ENCODE results near the gene SLC22A14. TPM values are rescaled to one million over a fixed set of nuclear protein-coding genes. Genes with fewer than 3 reads are reported as not detected.

Gene SLC22A14
- total and polyA plus RNA-seq, 7 donors: 0.09 TPM; not detected in 6

- H3K36me3 ChIP-seq: peaks cover 0 to 29% (median 2%) of the 10 kb centered on the region in 4 donors
- H3K4me1 ChIP-seq: no peaks in the 10 kb centered on the region
- H3K4me3 ChIP-seq: no peak overlapping the region
- H3K27ac ChIP-seq: no peak overlapping the region
- WGBS, 2 donors: 73 to 87% methylated on average over 4 of the region's 4 CpGs
- intact Hi-C loops (cut with DNase I): no loop called here
- H3K27me3 ChIP-seq: no peaks in the 10 kb centered on the region
- H3K9me3 ChIP-seq: no peaks in the 10 kb centered on the region
- DNase-seq: no peak
- TF ChIP-seq CTCF (IDR thresholded peaks at IDR 0.05) (no peak), EP300 (IDR thresholded peaks at IDR 0.05) (no peak), POLR2AphosphoS5 (IDR thresholded peaks at IDR 0.05) (no peak), POLR2A (IDR thresholded peaks at IDR 0.05) (no peak)
These were observed 79.4 kb downstream of the SLC22A14 start for GRCh38 chr3:38361496-38361895.

DNA sequence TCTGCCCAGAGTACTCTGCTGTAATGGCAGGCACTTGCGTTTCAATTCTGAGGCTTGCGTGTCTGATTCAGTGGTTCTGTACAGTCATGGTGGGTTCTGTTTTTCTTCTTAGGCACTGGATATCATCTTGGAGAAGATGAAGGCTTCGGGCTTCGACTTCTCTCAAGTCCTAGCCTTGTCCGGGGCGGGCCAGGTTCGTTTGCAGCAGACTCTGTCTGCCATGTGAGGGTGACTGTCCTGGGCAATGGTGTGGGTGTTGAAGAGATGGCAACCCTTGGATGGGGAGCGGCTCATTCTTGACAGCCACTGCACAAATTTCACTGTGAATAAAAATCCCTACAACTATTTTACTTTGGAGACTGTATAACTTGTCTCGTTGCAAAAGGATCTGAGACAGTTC lies 80.7 kb downstream of the SLC22A14 start:
- peaks cover 0 to 28% (median 2%) of the 10 kb centered on the region in 4 donors for H3K36me3 ChIP-seq
- no peak for DNase-seq
- WGBS, 2 donors: 91 to 94% methylated on average over 9 of the region's 9 CpGs
- intact Hi-C loops (cut with DNase I): no loop called here
- H3K27me3 ChIP-seq: no peaks in the 10 kb centered on the region
- H3K9me3 ChIP-seq: no peaks in the 10 kb centered on the region
- no peak for TF ChIP-seq EP300 (IDR thresholded peaks at IDR 0.05)
- TF ChIP-seq POLR2A (IDR thresholded peaks at IDR 0.05): no peak
- no peak for TF ChIP-seq CTCF (IDR thresholded peaks at IDR 0.05)
- no peak for TF ChIP-seq POLR2AphosphoS5 (IDR thresholded peaks at IDR 0.05)
- H3K4me3 ChIP-seq: no peak overlapping the region
- peaks cover 0 to 7% (median 3%) of the 10 kb centered on the region in 4 donors for H3K4me1 ChIP-seq
- no peak overlapping the region for H3K27ac ChIP-seq

DNA sequence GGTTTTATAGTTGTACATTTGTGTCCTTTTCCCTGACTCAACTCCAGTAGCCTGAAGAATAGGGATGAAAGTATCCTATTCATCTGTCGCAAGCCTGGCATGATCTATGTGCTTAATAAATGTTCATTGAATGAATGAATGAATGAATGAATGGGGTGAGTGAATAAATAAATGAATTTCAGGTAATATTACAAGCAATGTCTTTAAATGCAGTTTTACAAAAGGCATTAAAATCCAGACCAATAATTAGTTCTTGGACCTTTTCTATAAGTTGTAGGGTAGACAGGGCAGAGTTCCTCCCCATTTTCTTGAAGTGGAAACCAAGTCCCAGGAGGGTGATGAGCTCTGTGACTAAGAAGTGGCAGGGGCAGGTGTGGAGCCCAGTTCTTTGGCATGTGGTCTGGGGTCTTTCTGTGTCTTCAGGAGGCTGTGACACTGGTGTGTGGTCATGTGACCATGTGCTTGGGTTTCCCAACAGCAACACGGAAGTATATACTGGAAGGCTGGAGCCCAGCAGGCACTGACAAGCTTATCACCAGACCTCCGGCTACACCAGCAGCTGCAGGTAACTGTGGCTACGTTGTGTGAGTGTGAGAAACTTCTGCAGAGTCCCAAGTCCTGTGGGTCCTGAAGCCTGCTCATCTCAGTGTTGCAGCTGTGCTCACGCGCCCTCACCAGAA lies 82.8 kb downstream of the SLC22A14 start:
- TF ChIP-seq EP300 (IDR thresholded peaks at IDR 0.05) (no peak), POLR2A (IDR thresholded peaks at IDR 0.05) (no peak), CTCF (IDR thresholded peaks at IDR 0.05) (no peak), POLR2AphosphoS5 (IDR thresholded peaks at IDR 0.05) (no peak)
- no peak for DNase-seq

GRCh38 chr3:38365469-38366062 lies 83.5 kb downstream of the SLC22A14 start:
- Histone ChIP-seq H3K27me3 (no peaks in the 10 kb centered on the region), H3K27ac (no peak overlapping the region), H3K4me1 (peaks cover 0 to 13% (median 7%) of the 10 kb centered on the region in 4 donors), H3K36me3 (peaks cover 0 to 38% (median 2%) of the 10 kb centered on the region in 4 donors), H3K9me3 (no peaks in the 10 kb centered on the region), H3K4me3 (no peak overlapping the region)
- DNase-seq: no peak
- no peak for TF ChIP-seq POLR2A (IDR thresholded peaks at IDR 0.05)
- TF ChIP-seq CTCF (IDR thresholded peaks at IDR 0.05): no peak
- intact Hi-C loops (cut with DNase I): no loop called here
- WGBS, 2 donors: 97% methylated on average over 13 of the region's 13 CpGs

More for the DNA sequence above, 82.8 kb downstream of the SLC22A14 start:
- H3K36me3 ChIP-seq: peaks cover 0 to 32% (median 2%) of the 10 kb centered on the region in 4 donors
- H3K4me1 ChIP-seq: peaks cover 0 to 13% (median 7%) of the 10 kb centered on the region in 4 donors
- H3K4me3 ChIP-seq: no peak overlapping the region
- no peaks in the 10 kb centered on the region for H3K27me3 ChIP-seq
- intact Hi-C loops (cut with DNase I): no loop called here
- WGBS, 2 donors: 93 to 96% methylated on average over 6 of the region's 6 CpGs
- H3K27ac ChIP-seq: no peak overlapping the region
- H3K9me3 ChIP-seq: no peaks in the 10 kb centered on the region
